Measurements from ENCODE around the gene GORASP2. TPM values are rescaled to one million over a fixed set of nuclear protein-coding genes. Genes with fewer than 3 reads are reported as not detected.
A peak's percentile ranks its signal among the peaks of the same experiment; 100 is the strongest.

GORASP2 gene
- total and polyA plus RNA-seq, 2 experiments from 2014 or later: 44.5 to 45.2 TPM

- no peaks in the 10 kb centered on the region for H3K9me3 Mint-ChIP-seq
- no peaks in the 10 kb centered on the region for H3K4me1 Mint-ChIP-seq
- H2AFZ ChIP-seq: no peak overlapping the region
- 0 out of 2 replicates have a peak overlapping the region, but pooled peaks have one; percentile 0 for H3K27ac Mint-ChIP-seq
- no peak overlapping the region for H3K4me3 Mint-ChIP-seq
- no peak for TF ChIP-seq NANOG (IDR thresholded peaks at IDR 0.05; ENCODE audit: borderline replicate concordance)
- no peak for TF ChIP-seq EZH2phosphoT487 (IDR thresholded peaks at IDR 0.05; ENCODE audit: unreplicated experiment)
- TF ChIP-seq STAT1 (IDR thresholded peaks at IDR 0.05; ENCODE audit: unreplicated experiment): no peak
- TF ChIP-seq ZNF462 (CRISPR knock-in tag; IDR thresholded peaks at IDR 0.05): no peak
- TF ChIP-seq POLR2AphosphoS5 (IDR thresholded peaks at IDR 0.05; ENCODE audit: low read depth): no peak
- no peak for TF ChIP-seq CTCF (conservative IDR thresholded peaks at IDR 0.05; ENCODE audit: low read depth in 2 of 2)
- TF ChIP-seq EZH2 (IDR thresholded peaks at IDR 0.05; ENCODE audit: low read depth, unreplicated experiment): no peak
- no peak for TF ChIP-seq CREB1 (CRISPR knock-in tag; IDR thresholded peaks at IDR 0.05; ENCODE audit: low read depth)
- no peak for TF ChIP-seq JUNB (IDR thresholded peaks at IDR 0.05; ENCODE audit: unreplicated experiment)
- no peak for TF ChIP-seq ZNF114 (CRISPR knock-in tag; IDR thresholded peaks at IDR 0.05)
- H3K36me3 Mint-ChIP-seq (ENCODE audit: low read depth): peaks cover 49% of the 10 kb centered on the region
- no peaks in the 10 kb centered on the region for H3K79me2 ChIP-seq (replicated peaks; ENCODE audit: insufficient read depth)
- H3K27ac ChIP-seq (ENCODE audit: low read depth): no peak overlapping the region
- no peaks in the 10 kb centered on the region for H3F3A ChIP-seq (replicated peaks; ENCODE audit: low read depth)
- H3K27me3 ChIP-seq (ENCODE audit: insufficient read depth): no peaks in the 10 kb centered on the region
- no peak for DNase-seq (ENCODE audit: low spot score)
- no peak for ATAC-seq
- H3K4me2 ChIP-seq: no peak overlapping the region
- H3K36me3 ChIP-seq (ENCODE audit: insufficient read depth): peaks cover 19% of the 10 kb centered on the region; the same call in 1 of the 2 replicates
- H3K4me1 ChIP-seq (ENCODE audit: insufficient read depth): no peaks in the 10 kb centered on the region
- H3K9me2 ChIP-seq (ENCODE audit: insufficient read depth): no peaks in the 10 kb centered on the region
- no peaks in the 10 kb centered on the region for H4K20me1 ChIP-seq (replicated peaks; ENCODE audit: insufficient read depth)
- no peak overlapping the region for H3K4me3 ChIP-seq
- H3K27me3 Mint-ChIP-seq (ENCODE audit: insufficient read depth, low read depth, poor library complexity): peaks cover 2% of the 10 kb centered on the region
Observed at GRCh38 chr2:171008550-171009205, 79.6 kb downstream of the GORASP2 start.
